Astrocyte of the cerebellum (primary cell): ENCODE measurements around the gene TFB1M.
"Not testable (repeated sequence)": the region's sequence is repeated elsewhere in the genome, so short reads cannot be mapped to it uniquely, and the experiment has no call there.

Source experiments
- DNase-seq: peaks from one replicate; pipeline ENCODE4 v3.0.0-alpha.2; 2011; ENCODE audit warnings: low read depth
- H3K4me3 ChIP-seq: 2 replicates; pipeline ENCODE4 v1.5.1; 2011; ENCODE audit warnings: mild to moderate bottlenecking, low read depth, low read length, moderate library complexity
- in situ Hi-C: cut with HindIII; loops from 2 replicates; pipeline ENCODE4 v1.10.0; 2017; ENCODE audit warnings: low sequenced_read_pairs
- TF ChIP-seq, protein P1 (sequence below): IDR thresholded peaks from 2 replicates; pipeline ENCODE4 v1.5.1; 2012; ENCODE audit warnings: low read length, low read depth, moderate library complexity, mild to moderate bottlenecking; ENCODE audit errors: missing control alignments

Gene TFB1M

DNA sequence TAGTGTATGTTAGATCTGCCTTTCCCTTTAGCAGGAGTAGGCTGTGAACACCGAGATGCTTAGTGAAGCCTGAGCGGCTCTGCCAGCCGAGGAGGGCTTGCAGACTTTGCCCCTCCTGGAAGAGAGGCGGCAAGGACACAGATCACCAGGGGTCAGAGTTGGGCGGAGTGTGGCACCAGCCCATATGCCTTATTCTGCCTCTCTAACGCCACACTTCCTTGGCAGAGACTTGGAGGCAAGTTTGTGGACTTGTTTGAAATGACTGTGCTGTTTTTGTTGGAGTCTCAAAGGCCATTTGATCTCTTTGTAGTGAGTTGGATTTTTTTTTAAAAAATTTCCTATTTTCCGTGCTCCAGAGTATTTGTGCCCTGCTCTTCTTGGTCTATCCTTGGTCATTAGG lies 95.0 kb downstream of the TFB1M start:
- no peak for DNase-seq
- no peak overlapping the region for H3K4me3 ChIP-seq
- TF ChIP-seq, protein P1, sequence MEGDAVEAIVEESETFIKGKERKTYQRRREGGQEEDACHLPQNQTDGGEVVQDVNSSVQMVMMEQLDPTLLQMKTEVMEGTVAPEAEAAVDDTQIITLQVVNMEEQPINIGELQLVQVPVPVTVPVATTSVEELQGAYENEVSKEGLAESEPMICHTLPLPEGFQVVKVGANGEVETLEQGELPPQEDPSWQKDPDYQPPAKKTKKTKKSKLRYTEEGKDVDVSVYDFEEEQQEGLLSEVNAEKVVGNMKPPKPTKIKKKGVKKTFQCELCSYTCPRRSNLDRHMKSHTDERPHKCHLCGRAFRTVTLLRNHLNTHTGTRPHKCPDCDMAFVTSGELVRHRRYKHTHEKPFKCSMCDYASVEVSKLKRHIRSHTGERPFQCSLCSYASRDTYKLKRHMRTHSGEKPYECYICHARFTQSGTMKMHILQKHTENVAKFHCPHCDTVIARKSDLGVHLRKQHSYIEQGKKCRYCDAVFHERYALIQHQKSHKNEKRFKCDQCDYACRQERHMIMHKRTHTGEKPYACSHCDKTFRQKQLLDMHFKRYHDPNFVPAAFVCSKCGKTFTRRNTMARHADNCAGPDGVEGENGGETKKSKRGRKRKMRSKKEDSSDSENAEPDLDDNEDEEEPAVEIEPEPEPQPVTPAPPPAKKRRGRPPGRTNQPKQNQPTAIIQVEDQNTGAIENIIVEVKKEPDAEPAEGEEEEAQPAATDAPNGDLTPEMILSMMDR = no peak
- in situ Hi-C loops = no loop called here

DNA sequence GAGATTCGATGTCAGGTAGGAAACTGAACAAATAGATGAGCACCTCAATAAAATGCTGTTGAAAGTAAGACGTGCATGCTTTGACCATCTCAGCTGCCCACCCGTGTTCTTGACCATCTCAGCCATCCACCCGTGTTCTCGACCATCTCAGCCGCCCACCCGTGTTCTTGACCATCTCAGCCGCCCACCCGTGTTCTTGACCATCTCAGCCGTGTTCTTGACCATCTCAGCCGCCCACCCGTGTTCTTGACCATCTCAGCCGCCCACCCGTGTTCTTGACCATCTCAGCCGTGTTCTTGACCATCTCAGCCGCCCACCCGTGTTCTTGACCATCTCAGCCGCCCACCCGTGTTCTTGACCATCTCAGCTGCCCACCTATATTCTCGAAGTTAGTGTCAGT lies 95.6 kb downstream of the TFB1M start:
- DNase-seq, in situ Hi-C loops, H3K4me3 ChIP-seq: not testable (repeated sequence)

DNA sequence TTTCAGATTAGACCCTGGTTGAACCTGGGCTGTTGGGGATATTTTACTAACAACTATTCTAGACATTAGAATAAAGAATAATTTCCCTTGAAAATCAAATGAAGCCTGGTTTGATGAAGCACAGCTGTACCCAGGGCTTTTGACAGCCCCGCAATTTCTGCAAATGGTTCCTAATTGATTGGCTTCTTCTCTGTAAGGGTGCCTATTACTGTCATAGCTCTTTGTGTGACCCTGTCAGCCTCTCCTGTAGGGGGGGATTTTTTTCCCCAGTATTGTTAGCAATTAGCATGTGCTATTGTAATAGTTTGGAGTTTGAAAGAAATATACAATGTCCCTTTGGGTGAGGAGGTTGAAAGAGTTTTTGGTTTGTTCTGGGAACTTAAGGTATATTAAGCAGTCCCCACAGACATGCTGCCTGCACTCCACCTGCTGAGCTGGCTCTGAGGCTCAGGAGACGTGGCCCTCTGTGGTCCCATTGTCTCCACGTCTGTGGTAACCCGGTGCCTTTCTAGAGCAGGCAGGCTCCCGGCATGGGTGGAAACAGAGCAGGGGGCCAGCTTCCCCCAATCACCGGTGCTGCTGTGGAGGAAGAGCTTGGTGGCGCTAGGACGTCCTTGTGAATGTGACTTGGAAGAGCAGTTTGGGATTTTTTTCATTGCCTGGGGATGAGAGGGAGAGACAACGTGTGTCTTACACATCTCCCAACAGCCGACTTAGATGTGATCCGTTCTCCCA lies 97.8 kb downstream of the TFB1M start:
- H3K4me3 ChIP-seq = no peak overlapping the region
- no peak for DNase-seq
- in situ Hi-C loops = no loop called here
- TF ChIP-seq, protein P1 = no peak

DNA sequence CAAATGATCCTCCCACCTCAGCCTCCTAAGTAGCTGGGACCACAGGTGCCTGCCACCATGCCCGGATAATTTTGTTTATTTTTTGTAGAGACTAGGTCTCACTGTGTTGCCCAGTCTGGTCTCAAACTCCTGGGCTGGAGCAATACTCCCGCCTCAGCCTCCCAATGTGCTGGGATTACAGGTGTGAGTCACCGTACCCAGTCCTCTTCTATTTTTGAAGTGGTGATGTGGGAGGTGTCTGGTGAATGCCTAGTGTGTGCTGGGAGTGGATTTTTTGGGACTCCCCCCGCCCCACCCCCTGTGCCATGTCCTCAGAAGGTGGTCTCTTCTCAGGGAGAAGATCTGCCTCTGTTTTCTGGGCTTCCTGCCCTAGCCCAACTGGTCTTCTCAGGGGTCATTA lies 98.4 kb downstream of the TFB1M start:
- no peak overlapping the region for H3K4me3 ChIP-seq
- no peak for DNase-seq
- TF ChIP-seq, protein P1 = no peak
- in situ Hi-C loops = no loop called here

DNA sequence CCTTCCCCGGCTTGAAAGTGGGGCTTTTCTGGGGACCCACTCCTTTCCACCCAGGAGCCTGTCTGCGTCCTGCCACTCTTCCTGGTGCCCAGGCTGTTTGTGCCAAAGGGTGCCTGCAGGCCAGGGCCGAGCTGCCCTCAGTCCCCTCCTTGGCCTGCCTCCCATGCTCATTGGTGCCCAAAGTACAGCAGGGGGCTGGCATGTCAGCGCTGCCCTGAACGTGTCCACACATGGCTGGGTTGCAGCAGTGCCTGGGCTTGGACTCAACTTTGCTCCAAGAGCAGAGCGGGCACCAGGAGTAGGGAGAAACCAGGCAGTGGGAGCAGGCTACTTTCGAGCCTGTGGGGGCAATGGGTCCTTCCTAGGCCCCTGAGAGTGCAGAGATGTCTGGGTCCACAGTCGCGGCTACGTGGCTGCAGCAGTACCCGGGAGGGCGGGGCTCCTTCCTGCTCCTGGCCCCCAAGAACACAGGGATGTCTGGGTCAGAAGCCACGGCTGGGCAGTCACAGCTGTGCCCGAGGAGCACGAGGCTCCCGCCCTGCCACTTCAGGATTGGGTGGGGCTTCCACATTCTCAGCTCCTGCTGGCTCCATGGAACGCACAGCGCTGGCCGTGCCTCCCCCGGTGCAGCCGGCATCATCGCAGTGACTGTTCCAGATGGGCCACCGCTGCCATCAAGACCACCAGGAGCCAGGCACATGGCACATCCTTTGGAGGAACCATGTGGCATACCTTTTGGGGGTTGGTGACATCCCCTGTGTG lies 100.5 kb downstream of the TFB1M start:
- H3K4me3 ChIP-seq = no peak overlapping the region
- TF ChIP-seq, protein P1 = no peak
- DNase-seq = no peak
- in situ Hi-C loops = no loop called here

DNA sequence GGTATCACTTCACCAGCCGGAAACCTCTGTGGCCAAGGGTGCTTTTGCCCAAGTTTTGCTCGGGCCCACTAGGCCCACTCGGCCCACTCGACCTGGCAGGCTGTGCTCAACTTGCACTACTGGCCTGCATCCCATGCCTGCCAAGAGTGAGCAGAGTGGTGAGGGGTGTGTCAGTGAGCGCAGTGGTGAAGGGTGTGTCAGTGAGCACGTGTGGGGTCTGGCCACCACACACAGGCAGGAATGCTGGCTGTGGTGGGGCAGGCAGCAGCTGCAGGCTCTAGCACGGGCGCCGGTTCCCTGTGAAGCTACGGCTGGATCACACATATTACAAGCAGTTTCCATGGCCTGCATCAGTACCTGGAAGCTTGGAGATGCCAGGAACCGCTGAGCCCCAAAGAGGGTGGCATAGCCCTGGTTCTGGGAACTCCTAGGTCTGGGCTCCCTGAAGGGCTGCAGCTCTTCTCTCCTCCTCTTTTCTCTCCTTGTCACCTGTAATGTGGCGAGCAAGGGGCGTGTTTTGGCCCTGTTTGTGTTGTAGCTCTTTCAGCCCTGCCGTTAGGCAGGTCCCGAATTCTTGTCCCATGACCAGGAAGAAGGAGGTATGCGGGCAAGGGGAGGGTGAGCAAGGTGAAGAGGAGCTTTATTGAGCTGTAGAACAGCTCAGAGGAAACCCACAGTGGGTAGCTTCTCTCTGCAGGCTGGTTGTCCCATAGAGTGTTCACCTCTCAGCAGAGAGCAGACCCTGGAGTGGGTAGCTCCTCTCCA lies 101.5 kb downstream of the TFB1M start:
- no peak for DNase-seq
- in situ Hi-C loops = no loop called here
- TF ChIP-seq, protein P1 = no peak
- H3K4me3 ChIP-seq = no peak overlapping the region

DNA sequence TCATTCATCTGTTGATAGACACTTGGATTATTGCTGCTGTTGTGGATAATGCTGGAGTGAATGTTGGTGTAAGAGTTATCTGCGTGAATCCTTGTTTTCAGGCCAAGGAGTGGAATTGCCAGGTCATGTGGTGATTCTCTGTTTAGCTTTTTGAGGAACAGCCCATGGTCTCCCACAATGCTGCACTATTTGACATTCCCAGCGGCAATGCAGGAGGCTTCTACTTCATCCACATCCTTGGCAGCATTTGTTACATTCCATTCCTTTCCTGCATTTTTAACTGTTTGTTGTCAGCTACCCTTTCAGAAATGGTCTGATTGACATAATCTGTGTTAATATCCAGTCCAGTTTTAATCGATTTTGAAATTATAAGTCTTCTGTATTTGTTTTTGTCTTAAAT lies 102.2 kb downstream of the TFB1M start:
- TF ChIP-seq, protein P1 = no peak
- in situ Hi-C loops = no loop called here
- no peak overlapping the region for H3K4me3 ChIP-seq
- no peak for DNase-seq
